Glutamatergic neuron (in vitro differentiated cells): ENCODE data around the gene DUT. TPM values are rescaled to one million over a fixed set of nuclear protein-coding genes. Genes with fewer than 3 reads are reported as not detected.

ENCODE experiments used
- DNase-seq: peaks from one replicate; pipeline ENCODE4 v3.0.0; 2022
- H3K27ac Mint-ChIP-seq: one replicate; pipeline ENCODE4 v1.8.0; 2020; ENCODE audit warnings: mild to moderate bottlenecking, mixed read lengths, inconsistent platforms; ENCODE audit not compliant: unreplicated experiment
- H3K27me3 Mint-ChIP-seq: one replicate; pipeline ENCODE4 v1.8.0; 2020; ENCODE audit warnings: mild to moderate bottlenecking, moderate library complexity, mixed read lengths, inconsistent platforms; ENCODE audit not compliant: unreplicated experiment
- H3K36me3 Mint-ChIP-seq: one replicate; pipeline ENCODE4 v1.8.0; 2020; ENCODE audit warnings: mild to moderate bottlenecking, mixed read lengths, inconsistent platforms; ENCODE audit not compliant: unreplicated experiment
- H3K4me1 Mint-ChIP-seq: one replicate; pipeline ENCODE4 v1.8.0; 2020; ENCODE audit warnings: mild to moderate bottlenecking, low read depth, mixed read lengths, inconsistent platforms; ENCODE audit not compliant: unreplicated experiment
- H3K4me3 Mint-ChIP-seq: one replicate; pipeline ENCODE4 v1.8.0; 2020; ENCODE audit warnings: mild to moderate bottlenecking, mixed read lengths, inconsistent platforms; ENCODE audit not compliant: unreplicated experiment
- H3K9me3 Mint-ChIP-seq: one replicate; pipeline ENCODE4 v1.8.0; 2020; ENCODE audit warnings: mild to moderate bottlenecking, moderate library complexity, mixed read lengths, inconsistent platforms; ENCODE audit not compliant: unreplicated experiment
- total RNA-seq: library from RNA; stranded (reverse); fragmentation: NEBNext Ultra II Directional; extraction: Animal tissue kit (Norgen Biotek cat#: 25700); gene quantifications from one replicate; pipeline ENCODE4 v1.2.1, GENCODE V29; 2021; ENCODE audit not compliant: unreplicated experiment
- TF ChIP-seq, protein P1 (sequence below): fragments of 200-600 bp; sonication (generic); IDR thresholded peaks from one replicate; pipeline ENCODE4 v1.5.0; 2021; ENCODE audit not compliant: partially characterized antibody, unreplicated experiment

The DUT gene
- total RNA-seq, 1 donor from 2014 or later: 34.3 TPM

DNA sequence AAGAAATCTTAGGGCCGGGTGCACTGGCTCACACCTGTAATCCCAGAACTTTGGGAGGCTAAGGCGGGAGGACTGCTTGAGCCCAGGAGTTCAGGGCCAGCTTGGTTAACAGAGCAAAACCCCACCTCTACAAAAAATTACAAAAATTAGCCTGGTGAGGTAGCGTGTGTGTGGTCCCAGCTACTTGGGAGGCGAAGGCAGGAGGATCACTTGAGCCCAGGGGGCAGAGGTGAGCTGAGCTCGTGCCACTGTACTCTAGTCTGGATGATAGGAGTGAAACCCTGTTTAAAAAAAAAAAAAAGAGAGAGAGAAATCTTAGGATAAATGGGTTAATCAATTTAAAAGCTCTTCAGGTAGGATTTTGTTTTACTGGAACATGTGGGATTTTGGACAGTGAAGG is 31.2 kb upstream of the DUT start:
- Mint-ChIP-seq H3K4me3 (no peak overlapping the region), H3K9me3 (no peaks in the 10 kb centered on the region), H3K27me3 (no peaks in the 10 kb centered on the region), H3K36me3 (no peaks in the 10 kb centered on the region), H3K4me1 (no peaks in the 10 kb centered on the region), H3K27ac (no peak overlapping the region)
- TF ChIP-seq, protein P1, sequence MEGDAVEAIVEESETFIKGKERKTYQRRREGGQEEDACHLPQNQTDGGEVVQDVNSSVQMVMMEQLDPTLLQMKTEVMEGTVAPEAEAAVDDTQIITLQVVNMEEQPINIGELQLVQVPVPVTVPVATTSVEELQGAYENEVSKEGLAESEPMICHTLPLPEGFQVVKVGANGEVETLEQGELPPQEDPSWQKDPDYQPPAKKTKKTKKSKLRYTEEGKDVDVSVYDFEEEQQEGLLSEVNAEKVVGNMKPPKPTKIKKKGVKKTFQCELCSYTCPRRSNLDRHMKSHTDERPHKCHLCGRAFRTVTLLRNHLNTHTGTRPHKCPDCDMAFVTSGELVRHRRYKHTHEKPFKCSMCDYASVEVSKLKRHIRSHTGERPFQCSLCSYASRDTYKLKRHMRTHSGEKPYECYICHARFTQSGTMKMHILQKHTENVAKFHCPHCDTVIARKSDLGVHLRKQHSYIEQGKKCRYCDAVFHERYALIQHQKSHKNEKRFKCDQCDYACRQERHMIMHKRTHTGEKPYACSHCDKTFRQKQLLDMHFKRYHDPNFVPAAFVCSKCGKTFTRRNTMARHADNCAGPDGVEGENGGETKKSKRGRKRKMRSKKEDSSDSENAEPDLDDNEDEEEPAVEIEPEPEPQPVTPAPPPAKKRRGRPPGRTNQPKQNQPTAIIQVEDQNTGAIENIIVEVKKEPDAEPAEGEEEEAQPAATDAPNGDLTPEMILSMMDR: no peak
- DNase-seq: no peak

DNA sequence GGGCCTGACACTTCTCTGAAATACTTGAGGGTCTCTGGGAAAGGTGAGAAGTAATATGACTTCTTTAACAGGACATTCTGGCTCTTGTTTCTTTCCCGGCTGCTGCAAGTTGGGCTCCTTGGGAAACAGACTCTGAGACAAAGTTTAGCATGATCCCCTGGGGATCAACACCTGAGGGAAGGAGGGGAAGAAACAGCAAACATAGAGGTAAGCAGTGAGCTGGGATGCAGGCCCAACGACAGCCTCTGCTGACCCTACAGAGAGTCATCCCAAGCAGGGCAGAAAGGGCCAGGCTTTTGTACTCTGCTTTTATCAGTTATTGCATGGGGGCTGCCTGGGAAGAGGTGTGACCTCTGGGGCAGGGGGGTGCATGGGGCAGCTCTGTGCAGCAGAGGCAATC is 26.8 kb upstream of the DUT start:
- Mint-ChIP-seq H3K4me3 (no peak overlapping the region), H3K9me3 (no peaks in the 10 kb centered on the region), H3K36me3 (no peaks in the 10 kb centered on the region), H3K27ac (no peak overlapping the region), H3K4me1 (no peaks in the 10 kb centered on the region), H3K27me3 (peaks cover 4% of the 10 kb centered on the region)
- no peak for DNase-seq
- TF ChIP-seq, protein P1: no peak

DNA sequence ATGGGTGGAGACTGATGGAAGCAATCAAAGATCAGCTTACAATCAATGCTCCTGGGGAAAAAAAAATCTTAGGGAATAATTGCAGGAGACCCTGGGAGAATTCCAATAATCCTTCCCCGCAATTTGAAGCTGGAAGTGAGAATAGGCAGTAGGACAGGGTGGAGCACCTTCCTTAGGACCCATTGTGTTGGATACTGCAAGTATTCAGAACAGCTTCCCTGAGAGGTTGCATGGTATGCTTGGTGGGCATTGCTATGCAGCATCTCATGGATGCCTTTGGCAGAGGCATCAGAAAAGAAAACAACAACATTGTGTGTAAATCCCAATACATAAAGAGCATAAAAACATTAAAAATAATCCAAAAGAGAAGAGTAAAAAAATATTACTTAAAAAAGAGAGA is 24.6 kb upstream of the DUT start:
- no peaks in the 10 kb centered on the region for H3K9me3 Mint-ChIP-seq

DNA sequence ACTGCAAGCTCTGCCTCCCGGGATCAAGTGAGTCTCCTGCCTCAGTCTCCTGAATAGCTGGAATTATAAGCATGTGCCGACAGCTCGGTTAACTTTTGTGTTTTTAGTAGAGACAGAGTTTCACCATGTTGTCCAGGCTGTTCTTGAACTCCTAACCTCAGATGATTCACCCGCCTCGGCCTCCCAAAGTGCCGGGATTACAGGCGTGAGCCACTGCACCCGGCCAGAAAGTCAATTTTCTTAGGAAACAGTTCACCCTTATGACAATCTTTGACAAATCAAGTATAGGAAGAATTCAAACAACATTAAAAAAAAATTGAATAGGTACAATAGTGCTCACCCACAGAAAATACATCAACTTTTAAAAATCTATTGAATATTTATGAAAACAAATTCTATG is 23.6 kb upstream of the DUT start:
- Mint-ChIP-seq H3K4me1 (no peaks in the 10 kb centered on the region), H3K27ac (no peak overlapping the region), H3K9me3 (no peaks in the 10 kb centered on the region), H3K27me3 (peaks cover 4% of the 10 kb centered on the region), H3K4me3 (no peak overlapping the region), H3K36me3 (no peaks in the 10 kb centered on the region)
- DNase-seq: no peak
- TF ChIP-seq, protein P1: no peak

More for the DNA sequence above, 24.6 kb upstream of the DUT start:
- Mint-ChIP-seq H3K27me3 (peaks cover 4% of the 10 kb centered on the region), H3K27ac (no peak overlapping the region), H3K36me3 (no peaks in the 10 kb centered on the region), H3K4me1 (no peaks in the 10 kb centered on the region), H3K4me3 (no peak overlapping the region)
- TF ChIP-seq, protein P1: no peak
- no peak for DNase-seq

DNA sequence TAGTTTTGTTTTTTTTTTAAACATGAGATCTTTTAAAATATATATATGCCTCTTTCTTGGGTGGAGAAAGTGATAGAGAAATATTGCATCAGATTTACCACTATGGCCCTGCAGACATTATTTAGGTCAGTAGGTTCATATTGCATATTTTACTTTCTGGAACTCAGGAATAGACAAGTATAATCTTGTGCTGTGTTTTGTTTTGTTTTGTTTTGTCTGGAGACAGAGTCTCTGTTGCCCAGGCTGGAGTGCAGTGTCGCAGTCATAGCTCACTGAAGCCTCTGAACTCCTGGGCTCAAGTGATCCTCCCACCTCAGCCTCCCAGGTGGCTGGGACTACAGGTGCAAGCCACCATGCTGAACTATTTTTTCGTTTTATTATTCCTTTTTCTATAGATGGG is 21.5 kb upstream of the DUT start:
- DNase-seq: no peak
- H3K36me3 Mint-ChIP-seq: no peaks in the 10 kb centered on the region
- peaks cover 4% of the 10 kb centered on the region for H3K27me3 Mint-ChIP-seq
- no peak overlapping the region for H3K4me3 Mint-ChIP-seq
- H3K27ac Mint-ChIP-seq: no peak overlapping the region
- H3K4me1 Mint-ChIP-seq: no peaks in the 10 kb centered on the region
- TF ChIP-seq, protein P1: no peak
- no peaks in the 10 kb centered on the region for H3K9me3 Mint-ChIP-seq
